GM23338 (cell line): ENCODE data around the gene TAF11. TPM values are rescaled to one million over a fixed set of nuclear protein-coding genes. Genes with fewer than 3 reads are reported as not detected.

Experiments used
- ATAC-seq: fragments of 200-7000 bp; cut with Tn5 transposase; 3 replicates; pipeline ENCODE4 v1.9.1; 2020
- DNase-seq: peaks from one replicate; pipeline ENCODE4 v3.0.0-alpha.2; 2015; ENCODE audit warnings: low spot score
- H2AFZ ChIP-seq: fragments of 200-600 bp; sonication (generic); 2 replicates; pipeline ENCODE4 v1.8.0; 2016; ENCODE audit warnings: antibody characterized with exemption, mild to moderate bottlenecking, moderate library complexity
- H3F3A ChIP-seq: fragments of 200-600 bp; sonication (generic); replicated peaks from 2 replicates; pipeline ENCODE4 v1.8.0; 2017; ENCODE audit warnings: antibody characterized with exemption, mixed run types, low read depth
- H3K27ac ChIP-seq: fragments of 200-600 bp; sonication (generic); 2 replicates; pipeline ENCODE4 v1.6.1; 2016; ENCODE audit warnings: low read depth
- H3K27me3 ChIP-seq: fragments of 200-600 bp; sonication (generic); 2 replicates; pipeline ENCODE4 v1.8.0; 2016; ENCODE audit warnings: mild to moderate bottlenecking, mixed run types, moderate library complexity; ENCODE audit not compliant: insufficient read depth
- H3K36me3 ChIP-seq: fragments of 200-600 bp; sonication (generic); 2 replicates; pipeline ENCODE4 v1.8.0; 2016; ENCODE audit warnings: mild to moderate bottlenecking; ENCODE audit not compliant: insufficient read depth
- H3K4me1 ChIP-seq: fragments of 200-600 bp; sonication (generic); 2 replicates; pipeline ENCODE4 v1.8.0; 2016; ENCODE audit warnings: mild to moderate bottlenecking, moderate library complexity; ENCODE audit not compliant: insufficient read depth
- H3K4me2 ChIP-seq: fragments of 200-600 bp; sonication (generic); 2 replicates; pipeline ENCODE4 v1.7.1; 2017; ENCODE audit warnings: mixed run types
- H3K4me3 ChIP-seq: fragments of 200-600 bp; sonication (generic); 2 replicates; pipeline ENCODE4 v1.6.1; 2016; ENCODE audit warnings: mixed run types
- H3K79me2 ChIP-seq: fragments of 200-600 bp; sonication (generic); replicated peaks from 2 replicates; pipeline ENCODE4 v1.8.0; 2017; ENCODE audit warnings: mild to moderate bottlenecking; ENCODE audit not compliant: insufficient read depth
- H3K9me2 ChIP-seq: fragments of 200-600 bp; sonication (generic); 2 replicates; pipeline ENCODE4 v1.8.0; 2017; ENCODE audit not compliant: insufficient read depth
- H4K20me1 ChIP-seq: fragments of 200-600 bp; sonication (generic); replicated peaks from 2 replicates; pipeline ENCODE4 v1.8.0; 2017; ENCODE audit warnings: mild to moderate bottlenecking; ENCODE audit not compliant: insufficient read depth
- H3K27ac Mint-ChIP-seq: 2 replicates; pipeline ENCODE4 v1.8.0; 2020; ENCODE audit warnings: inconsistent platforms, mild to moderate bottlenecking, moderate library complexity, mixed read lengths
- H3K27me3 Mint-ChIP-seq: 3 replicates; pipeline ENCODE4 v1.8.0; 2022; ENCODE audit warnings: low read depth, mild to moderate bottlenecking, moderate library complexity, mixed read lengths, inconsistent platforms; ENCODE audit not compliant: insufficient read depth, poor library complexity
- H3K36me3 Mint-ChIP-seq: 3 replicates; pipeline ENCODE4 v1.8.0; 2021; ENCODE audit warnings: low read depth, mild to moderate bottlenecking, inconsistent platforms, moderate library complexity, mixed read lengths
- H3K4me1 Mint-ChIP-seq: 3 replicates; pipeline ENCODE4 v1.8.0; 2020; ENCODE audit warnings: mild to moderate bottlenecking, inconsistent platforms, mixed read lengths
- H3K4me3 Mint-ChIP-seq: 3 replicates; pipeline ENCODE4 v1.8.0; 2021; ENCODE audit warnings: moderate library complexity, mild to moderate bottlenecking, inconsistent platforms, mixed read lengths
- H3K9me3 Mint-ChIP-seq: 3 replicates; pipeline ENCODE4 v1.8.0; 2020; ENCODE audit warnings: moderate library complexity, mild to moderate bottlenecking, inconsistent platforms, mixed read lengths
- CREB1 ChIP-seq: fragments of 250-450 bp; sonication (Bioruptor Pico); IDR thresholded peaks from 2 replicates; pipeline ENCODE4 v1.5.0; 2020; ENCODE audit warnings: low read depth, mild to moderate bottlenecking, moderate library complexity
- CTCF ChIP-seq, 2 experiments: fragments of 200-600 bp in 1 of 2; sonication (generic) in 1 of 2; conservative IDR thresholded peaks; 2 replicates each; pipeline versions ENCODE4 v1.5.1 to v1.6.1; 2016 to 2017; ENCODE audit warnings: antibody characterized with exemption in 2 of 2, low read depth in 2 of 2, mild to moderate bottlenecking in 2 of 2, moderate library complexity in 1 of 2
- ETS1 ChIP-seq: IDR thresholded peaks from 2 replicates; pipeline ENCODE4 v1.6.1; 2016; ENCODE audit warnings: antibody characterized with exemption
- EZH2 ChIP-seq: fragments of 200-600 bp; sonication (generic); IDR thresholded peaks from one replicate; pipeline ENCODE4 v1.8.0; 2017; ENCODE audit warnings: antibody characterized with exemption, mild to moderate bottlenecking, low read depth; ENCODE audit not compliant: unreplicated experiment
- EZH2phosphoT487 ChIP-seq: fragments of 200-600 bp; sonication (generic); IDR thresholded peaks from one replicate; pipeline ENCODE4 v1.8.1; 2018; ENCODE audit warnings: antibody characterized with exemption; ENCODE audit not compliant: unreplicated experiment
- JUNB ChIP-seq: IDR thresholded peaks from one replicate; pipeline ENCODE4 v1.6.1; 2016; ENCODE audit warnings: antibody characterized with exemption; ENCODE audit not compliant: unreplicated experiment
- NANOG ChIP-seq: IDR thresholded peaks from 2 replicates; pipeline ENCODE4 v1.6.1; 2016; ENCODE audit warnings: antibody characterized with exemption, borderline replicate concordance
- POLR2AphosphoS5 ChIP-seq: IDR thresholded peaks from 2 replicates; pipeline ENCODE4 v1.6.1; 2016; ENCODE audit warnings: antibody characterized with exemption, low read depth
- STAT1 ChIP-seq: IDR thresholded peaks from one replicate; pipeline ENCODE4 v1.6.1; 2016; ENCODE audit warnings: antibody characterized with exemption; ENCODE audit not compliant: unreplicated experiment
- ZNF114 ChIP-seq: fragments of 250-450 bp; sonication (Bioruptor Pico); IDR thresholded peaks from 2 replicates; pipeline ENCODE4 v1.5.0; 2020; ENCODE audit warnings: mild to moderate bottlenecking, moderate library complexity
- ZNF331 ChIP-seq: fragments of 250-450 bp; sonication (Bioruptor Pico); IDR thresholded peaks from 2 replicates; pipeline ENCODE4 v1.5.0; 2020; ENCODE audit warnings: low read depth, mild to moderate bottlenecking, moderate library complexity
- ZNF462 ChIP-seq: fragments of 250-450 bp; sonication (Bioruptor Pico); IDR thresholded peaks from 2 replicates; pipeline ENCODE4 v1.5.0; 2020; ENCODE audit warnings: mild to moderate bottlenecking, moderate library complexity
- polyA plus RNA-seq: library from polyadenylated mRNA; unstranded; fragments of >200 nt; fragmentation: Nextera tagmentation; extraction: Ambion mirVana; gene quantifications from 2 replicates; pipeline ENCODE4 v1.2.1, GENCODE V29; 2016
- total RNA-seq: library from RNA; depleted of rRNA; stranded (reverse); fragments of >200 nt; shearing (Covaris generic); gene quantifications from 2 replicates; pipeline ENCODE4 v1.2.3, GENCODE V29; 2014
- TF ChIP-seq, protein P1 (sequence below): IDR thresholded peaks from one replicate; pipeline ENCODE4 v1.6.1; 2018; ENCODE audit warnings: antibody characterized with exemption; ENCODE audit not compliant: unreplicated experiment

Gene TAF11
- total and polyA plus RNA-seq, 2 experiments from 2014 or later: 51.1 to 65.3 TPM

DNA sequence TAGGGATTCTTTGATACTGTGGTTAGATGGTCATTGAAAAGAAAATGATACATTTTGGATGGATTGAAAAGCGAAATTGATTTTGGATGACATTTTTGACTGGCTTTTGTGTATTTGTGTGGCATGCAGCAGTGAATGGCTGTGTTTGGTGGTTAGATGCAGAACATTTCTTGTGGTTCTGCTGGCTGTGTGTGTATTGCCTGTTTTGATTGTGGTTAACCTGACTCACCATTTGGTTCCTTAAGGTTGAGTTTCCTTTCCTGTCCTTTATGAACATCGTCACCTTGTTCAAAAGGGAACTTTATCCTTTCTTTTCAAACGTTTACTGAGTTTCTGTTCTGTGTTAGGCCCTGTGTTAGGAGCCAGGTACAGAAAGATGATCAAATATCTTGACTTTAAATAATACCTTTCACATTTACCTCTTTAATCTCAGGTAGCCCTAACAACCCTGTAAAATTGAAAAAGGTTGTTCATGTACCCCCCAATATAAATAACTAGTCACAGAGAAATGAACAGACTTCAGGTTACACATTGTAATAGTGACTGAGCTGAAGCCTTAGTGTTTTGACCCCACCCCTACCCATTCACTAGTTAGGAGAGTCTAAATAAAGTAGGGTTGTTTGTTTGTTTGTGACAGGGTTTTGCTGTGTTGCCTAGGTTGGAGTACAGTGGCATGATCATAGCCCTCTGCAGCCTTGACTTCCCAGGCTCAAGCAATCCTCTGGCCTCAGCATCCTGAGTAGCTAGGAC is 25.0 kb upstream of the TAF11 start:
- Histone ChIP-seq H3K79me2 (peaks cover 80% of the 10 kb centered on the region), H3K4me1 (no peaks in the 10 kb centered on the region), H3K36me3 (no peaks in the 10 kb centered on the region), H3K4me2 (no peak overlapping the region), H2AFZ (no peak overlapping the region), H3K4me3 (no peak overlapping the region), H3K27ac (no peak overlapping the region), H3K9me2 (no peaks in the 10 kb centered on the region), H3F3A (no peaks in the 10 kb centered on the region), H3K27me3 (no peaks in the 10 kb centered on the region), H4K20me1 (peaks cover 28% of the 10 kb centered on the region)
- ATAC-seq (no peak), DNase-seq (no peak)
- Mint-ChIP-seq H3K4me3 (no peak overlapping the region), H3K36me3 (no peaks in the 10 kb centered on the region), H3K27me3 (peaks cover 2% of the 10 kb centered on the region), H3K4me1 (peaks cover 13% of the 10 kb centered on the region), H3K27ac (no peak overlapping the region), H3K9me3 (no peaks in the 10 kb centered on the region)
- TF ChIP-seq POLR2AphosphoS5 (no peak), NANOG (no peak), ZNF462 (CRISPR knock-in tag) (no peak), ZNF331 (CRISPR knock-in tag) (no peak), JUNB (no peak), CREB1 (CRISPR knock-in tag) (no peak), ETS1 (no peak), CTCF (conservative IDR thresholded peaks at IDR 0.05; ENCODE audit: low read depth in 2 of 2) (no peak), STAT1 (no peak), EZH2phosphoT487 (no peak), EZH2 (no peak), ZNF114 (CRISPR knock-in tag) (no peak)
- TF ChIP-seq, protein P1, sequence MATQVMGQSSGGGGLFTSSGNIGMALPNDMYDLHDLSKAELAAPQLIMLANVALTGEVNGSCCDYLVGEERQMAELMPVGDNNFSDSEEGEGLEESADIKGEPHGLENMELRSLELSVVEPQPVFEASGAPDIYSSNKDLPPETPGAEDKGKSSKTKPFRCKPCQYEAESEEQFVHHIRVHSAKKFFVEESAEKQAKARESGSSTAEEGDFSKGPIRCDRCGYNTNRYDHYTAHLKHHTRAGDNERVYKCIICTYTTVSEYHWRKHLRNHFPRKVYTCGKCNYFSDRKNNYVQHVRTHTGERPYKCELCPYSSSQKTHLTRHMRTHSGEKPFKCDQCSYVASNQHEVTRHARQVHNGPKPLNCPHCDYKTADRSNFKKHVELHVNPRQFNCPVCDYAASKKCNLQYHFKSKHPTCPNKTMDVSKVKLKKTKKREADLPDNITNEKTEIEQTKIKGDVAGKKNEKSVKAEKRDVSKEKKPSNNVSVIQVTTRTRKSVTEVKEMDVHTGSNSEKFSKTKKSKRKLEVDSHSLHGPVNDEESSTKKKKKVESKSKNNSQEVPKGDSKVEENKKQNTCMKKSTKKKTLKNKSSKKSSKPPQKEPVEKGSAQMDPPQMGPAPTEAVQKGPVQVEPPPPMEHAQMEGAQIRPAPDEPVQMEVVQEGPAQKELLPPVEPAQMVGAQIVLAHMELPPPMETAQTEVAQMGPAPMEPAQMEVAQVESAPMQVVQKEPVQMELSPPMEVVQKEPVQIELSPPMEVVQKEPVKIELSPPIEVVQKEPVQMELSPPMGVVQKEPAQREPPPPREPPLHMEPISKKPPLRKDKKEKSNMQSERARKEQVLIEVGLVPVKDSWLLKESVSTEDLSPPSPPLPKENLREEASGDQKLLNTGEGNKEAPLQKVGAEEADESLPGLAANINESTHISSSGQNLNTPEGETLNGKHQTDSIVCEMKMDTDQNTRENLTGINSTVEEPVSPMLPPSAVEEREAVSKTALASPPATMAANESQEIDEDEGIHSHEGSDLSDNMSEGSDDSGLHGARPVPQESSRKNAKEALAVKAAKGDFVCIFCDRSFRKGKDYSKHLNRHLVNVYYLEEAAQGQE: no peak
